HG03025 (cell line): ENCODE measurements around the gene SOWAHD.
"Not testable (repeated sequence)": the region's sequence is repeated elsewhere in the genome, so short reads cannot be mapped to it uniquely, and the experiment has no call there.

Source experiments
- ATAC-seq: cut with Tn5 transposase; IDR thresholded peaks from one replicate; pipeline ENCODE4 v1.9.1; 2021; ENCODE audit warnings: mild to moderate bottlenecking, moderate library complexity; ENCODE audit not compliant: unreplicated experiment, low FRiP score

SOWAHD gene

GRCh38 chrX:119757646-119757978 lies 776 bp upstream of the SOWAHD start:
- ATAC-seq, result no peak

- no peak for ATAC-seq
These were observed 401 bp downstream of the SOWAHD start for GRCh38 chrX:119758731-119759247.

GRCh38 chrX:119759248-119759766 lies 919 bp downstream of the SOWAHD start:
- ATAC-seq, result no peak

- ATAC-seq, result no peak
These were observed 1.9 kb downstream of the SOWAHD start for GRCh38 chrX:119760026-119760877.

- no peak for ATAC-seq
These were observed 4.3 kb downstream of the SOWAHD start for GRCh38 chrX:119762718-119763117.

GRCh38 chrX:119763181-119763580 lies 4.8 kb downstream of the SOWAHD start:
- no peak for ATAC-seq

- no peak for ATAC-seq
These were observed 5.5 kb downstream of the SOWAHD start for GRCh38 chrX:119763836-119764387.

- ATAC-seq, result not testable (repeated sequence)
These were observed 10.0 kb downstream of the SOWAHD start for GRCh38 chrX:119768436-119768835.

GRCh38 chrX:119769388-119769787 lies 11.0 kb downstream of the SOWAHD start:
- not testable (repeated sequence) for ATAC-seq

GRCh38 chrX:119775517-119776238 lies 17.3 kb downstream of the SOWAHD start:
- ATAC-seq, result no peak

- ATAC-seq, result no peak
These were observed 20.4 kb downstream of the SOWAHD start for GRCh38 chrX:119778829-119779228.

GRCh38 chrX:119783026-119783425 lies 24.6 kb downstream of the SOWAHD start:
- ATAC-seq, result no peak

- ATAC-seq, result no peak
These were observed 26.5 kb downstream of the SOWAHD start for GRCh38 chrX:119784747-119785446.

GRCh38 chrX:119790977-119791436 lies 32.6 kb downstream of the SOWAHD start:
- ATAC-seq, result no peak

- ATAC-seq, result peak; percentile 76
These were observed 33.2 kb downstream of the SOWAHD start, which contains the start of gene RPL39 for GRCh38 chrX:119791437-119792231. Gene RPL39 (minus strand): TSS chrX:119791630. CDS start chrX:119791576, 54 bp downstream.

GRCh38 chrX:119801253-119802221 lies 43.1 kb downstream of the SOWAHD start:
- ATAC-seq, result no peak

GRCh38 chrX:119802546-119802945 lies 44.2 kb downstream of the SOWAHD start:
- no peak for ATAC-seq

- ATAC-seq, result not testable (repeated sequence)
These were observed 50.1 kb downstream of the SOWAHD start for GRCh38 chrX:119808461-119808860.
